OCI-LY7 (cell line): ENCODE measurements around the gene SBNO1. TPM values are rescaled to one million over a fixed set of nuclear protein-coding genes. Genes with fewer than 3 reads are reported as not detected.
"Not testable (repeated sequence)": the region's sequence is repeated elsewhere in the genome, so short reads cannot be mapped to it uniquely, and the experiment has no call there.

Experiments
- BruUV-seq: library from RNA; stranded (reverse); fragments of 400-500 nt; replicated peaks from 2 replicates; lab custom pipeline; 2021; lab: Mats Ljungman, UMichigan
- CTCF ChIA-PET: fragments of 300-600 bp; sonication (Branson Sonifier 250); formaldehyde crosslinking; loops from one replicate; lab custom pipeline; 2022; ENCODE audit warnings: antibody characterized with exemption; ENCODE audit not compliant: unreplicated experiment; lab: Charles Lee
- POLR2A ChIA-PET: fragments of 300-600 bp; sonication (Branson Sonifier 250); formaldehyde crosslinking; loops from one replicate; lab custom pipeline; 2022; ENCODE audit warnings: antibody characterized with exemption; lab: Charles Lee
- DNase-seq: peaks from one replicate; pipeline ENCODE4 v3.0.0-alpha.2; 2015; ENCODE audit warnings: low spot score
- H2AFZ ChIP-seq: fragments of 200-600 bp; sonication (generic), shearing (Covaris generic); 2 replicates; pipeline ENCODE4 v1.6.1; 2014; ENCODE audit warnings: mild to moderate bottlenecking, antibody characterized with exemption, low read length, moderate library complexity
- H3K27ac ChIP-seq: fragments of 200-600 bp; sonication (generic); 2 replicates; pipeline ENCODE4 v1.5.1; 2014; ENCODE audit warnings: mixed run types, low read depth, mild to moderate bottlenecking, moderate library complexity, low read length, inconsistent platforms; ENCODE audit not compliant: poor library complexity, severe bottlenecking
- H3K36me3 ChIP-seq: fragments of 200-600 bp; sonication (generic); 2 replicates; pipeline ENCODE4 v1.6.1; 2014; ENCODE audit warnings: mild to moderate bottlenecking, antibody characterized with exemption, low read length, moderate library complexity, mixed read lengths; ENCODE audit not compliant: insufficient read depth
- H3K4me1 ChIP-seq: fragments of 200-600 bp; sonication (generic); 2 replicates; pipeline ENCODE4 v1.5.1; 2014; ENCODE audit warnings: mild to moderate bottlenecking, low read length; ENCODE audit not compliant: insufficient read depth, poor library complexity, severe bottlenecking
- H3K4me2 ChIP-seq: fragments of 200-600 bp; sonication (generic); 2 replicates; pipeline ENCODE4 v1.6.1; 2014; ENCODE audit warnings: mild to moderate bottlenecking, low read length
- H3K4me3 ChIP-seq: fragments of 200-600 bp; sonication (generic); 2 replicates; pipeline ENCODE4 v1.5.1; 2014; ENCODE audit warnings: mild to moderate bottlenecking, low read depth, low read length; ENCODE audit not compliant: poor library complexity, severe bottlenecking
- H3K79me2 ChIP-seq: fragments of 200-600 bp; sonication (generic); 2 replicates; pipeline ENCODE4 v1.6.1; 2016; ENCODE audit warnings: low read depth, mild to moderate bottlenecking, low read length, moderate library complexity, mixed read lengths; ENCODE audit not compliant: insufficient read depth
- H3K9me2 ChIP-seq: fragments of 200-600 bp; sonication (generic); 2 replicates; pipeline ENCODE4 v1.6.1; 2016; ENCODE audit warnings: mild to moderate bottlenecking, low read length, mixed read lengths; ENCODE audit not compliant: insufficient read depth
- H3K9me3 ChIP-seq: fragments of 200-600 bp; sonication (generic); 2 replicates; pipeline ENCODE4 v1.6.1; 2014; ENCODE audit warnings: mild to moderate bottlenecking, mixed run types, low read length, mixed read lengths
- H4K20me1 ChIP-seq: fragments of 200-600 bp; sonication (generic); 2 replicates; pipeline ENCODE4 v1.6.1; 2014; ENCODE audit warnings: mild to moderate bottlenecking, antibody characterized with exemption, low read length, moderate library complexity, mixed read lengths; ENCODE audit not compliant: insufficient read depth
- CTCF ChIP-seq: fragments of 200-600 bp; sonication (generic); conservative IDR thresholded peaks from 2 replicates; pipeline ENCODE4 v1.5.1; 2014; ENCODE audit warnings: mild to moderate bottlenecking, antibody characterized with exemption, low read length, moderate library complexity, mixed read lengths
- EZH2phosphoT487 ChIP-seq: fragments of 200-600 bp; sonication (generic); IDR thresholded peaks from 2 replicates; pipeline ENCODE4 v1.6.1; 2018; ENCODE audit warnings: low read depth, borderline replicate concordance, mild to moderate bottlenecking, mixed run types, antibody characterized with exemption, low read length, moderate library complexity, mixed read lengths
- intact Hi-C: fragments of 100-400 bp; cut with micrococcal nuclease; formaldehyde crosslinking; loops from one replicate; pipeline ENCODE4 v1.10.0; 2022; ENCODE audit not compliant: unreplicated experiment
- total RNA-seq, 2 experiments: library from RNA; depleted of rRNA in 1 of 2; stranded (reverse); fragments of >200 nt in 1 of 2; shearing (Covaris generic) in 1 of 2; gene quantifications; 2 replicates each; pipeline ENCODE4 v1.2.3, GENCODE V29; 2014 to 2022

SBNO1 gene
- total RNA-seq, 2 experiments from 2014 or later, result 23.7 to 57.3 TPM

GRCh38 chr12:123369229-123369628, 4.6 kb upstream of the SBNO1 start:
- Histone ChIP-seq H3K9me3 (no peaks in the 10 kb centered on the region), H3K9me2 (no peaks in the 10 kb centered on the region), H4K20me1 (no peaks in the 10 kb centered on the region), H3K79me2 (peaks cover 4% of the 10 kb centered on the region; the same call in 1 of the 2 replicates), H2AFZ (no peak overlapping the region), H3K36me3 (no peaks in the 10 kb centered on the region), H3K4me1 (peaks cover 14% of the 10 kb centered on the region), H3K4me2 (no peak overlapping the region), H3K27ac (no peak overlapping the region), H3K4me3 (no peak overlapping the region)
- ChIA-PET CTCF (no interaction called here), POLR2A (no interaction called here)
- DNase-seq, result no peak
- intact Hi-C loops, result loop anchor here (5.0 to 10.0 kb wide), 2 partner anchors 233 to 844 kb away; partner anchors contain the start of genes DDX55, KNTC1 and RSRC2
- no TSS peak for BruUV-seq
- TF ChIP-seq EZH2phosphoT487 (no peak), CTCF (no peak)

- H3K36me3 ChIP-seq, CTCF ChIA-PET: not testable (repeated sequence)
Measured at GRCh38 chr12:123368431-123368830, 3.8 kb upstream of the SBNO1 start.

GRCh38 chr12:123367511-123367910, 2.9 kb upstream of the SBNO1 start:
- H2AFZ ChIP-seq, result no peak overlapping the region
- no TSS peak for BruUV-seq
- no peak for DNase-seq
- peaks cover 21% of the 10 kb centered on the region for H3K79me2 ChIP-seq
- intact Hi-C loops, result loop anchor here (5.0 to 10.0 kb wide), 2 partner anchors 235 to 843 kb away; partner anchors contain the start of genes DDX55, KNTC1 and RSRC2
- H3K4me3 ChIP-seq, result no peak overlapping the region
- H3K27ac ChIP-seq, result no peak overlapping the region
- H3K4me1 ChIP-seq, result peaks cover 20% of the 10 kb centered on the region
- peaks cover 7% of the 10 kb centered on the region; the same call in 1 of the 2 replicates for H4K20me1 ChIP-seq
- no peaks in the 10 kb centered on the region for H3K9me3 ChIP-seq
- no peaks in the 10 kb centered on the region for H3K9me2 ChIP-seq
- ChIA-PET CTCF (no interaction called here), POLR2A (interaction anchor here (0.7 kb wide), 1 partner anchor 232 kb away, joined by 3 read pairs; no protein-coding TSS in a partner anchor)
- no peaks in the 10 kb centered on the region for H3K36me3 ChIP-seq
- no peak for TF ChIP-seq EZH2phosphoT487
- no peak for TF ChIP-seq CTCF
- H3K4me2 ChIP-seq, result no peak overlapping the region

More at GRCh38 chr12:123368431-123368830, 3.8 kb upstream of the SBNO1 start:
- H3K27ac ChIP-seq, BruUV-seq, H2AFZ ChIP-seq, H3K9me3 ChIP-seq, H3K9me2 ChIP-seq, H4K20me1 ChIP-seq, DNase-seq, H3K4me2 ChIP-seq, H3K4me3 ChIP-seq: not testable (repeated sequence)
- Histone ChIP-seq H3K79me2 (peaks cover 12% of the 10 kb centered on the region), H3K4me1 (peaks cover 14% of the 10 kb centered on the region)
- POLR2A ChIA-PET, result interaction anchor here (0.7 kb wide), 1 partner anchor 65 kb away, joined by 4 read pairs; no protein-coding TSS in a partner anchor
- intact Hi-C loops, result loop anchor here (5.0 to 10.0 kb wide), 2 partner anchors 234 to 844 kb away; partner anchors contain the start of genes DDX55, KNTC1 and RSRC2
